SK-N-SH treated with all-trans-retinoic acid at 6 μM for 48 hours (cell line): Measurements from ENCODE around the gene ARHGAP26.

ENCODE experiments used
- ATAC-seq: fragments of 200-7000 bp; cut with Tn5 transposase; 3 replicates; pipeline ENCODE4 v1.9.1; 2020; ENCODE audit warnings: mild to moderate bottlenecking, moderate library complexity
- BACH2 ChIP-seq: fragments of 250-450 bp; sonication (Bioruptor Pico); IDR thresholded peaks from 2 replicates; pipeline ENCODE4 v1.9.0; 2021; ENCODE audit warnings: mild to moderate bottlenecking, borderline replicate concordance
- CSDC2 ChIP-seq: fragments of 250-450 bp; sonication (Bioruptor Pico); IDR thresholded peaks from 2 replicates; pipeline ENCODE4 v1.5.0; 2020; ENCODE audit warnings: mild to moderate bottlenecking, moderate library complexity
- ESRRG ChIP-seq: fragments of 250-450 bp; sonication (Bioruptor Pico); IDR thresholded peaks from 2 replicates; pipeline ENCODE4 v1.6.1; 2021; ENCODE audit warnings: mild to moderate bottlenecking
- GLIS3 ChIP-seq: fragments of 250-450 bp; sonication (Bioruptor Pico); IDR thresholded peaks from 2 replicates; pipeline ENCODE4 v1.5.0; 2020; ENCODE audit warnings: mild to moderate bottlenecking, moderate library complexity
- PPARA ChIP-seq: fragments of 250-450 bp; sonication (Bioruptor Pico); IDR thresholded peaks from 2 replicates; pipeline ENCODE4 v1.5.0; 2020; ENCODE audit warnings: mild to moderate bottlenecking, borderline replicate concordance
- TCF4 ChIP-seq: fragments of 250-450 bp; sonication (Bioruptor Pico); IDR thresholded peaks from 2 replicates; pipeline ENCODE4 v1.8.0; 2021; ENCODE audit warnings: mild to moderate bottlenecking, moderate library complexity, borderline replicate concordance
- TOX ChIP-seq: fragments of 250-450 bp; sonication (Bioruptor Pico); IDR thresholded peaks from 2 replicates; pipeline ENCODE4 v1.8.0; 2021; ENCODE audit warnings: mild to moderate bottlenecking, moderate library complexity, borderline replicate concordance
- ZFP3 ChIP-seq: fragments of 250-450 bp; sonication (Bioruptor Pico); IDR thresholded peaks from 2 replicates; pipeline ENCODE4 v1.5.0; 2020; ENCODE audit warnings: mild to moderate bottlenecking, moderate library complexity
- ZFP30 ChIP-seq: fragments of 450-650 bp; formaldehyde crosslinking; IDR thresholded peaks from 2 replicates; pipeline ENCODE4 v1.5.0; 2022; ENCODE audit warnings: mild to moderate bottlenecking, moderate library complexity
- ZNF70 ChIP-seq: fragments of 450-650 bp; formaldehyde crosslinking; IDR thresholded peaks from 2 replicates; pipeline ENCODE4 v1.5.0; 2020; ENCODE audit warnings: mild to moderate bottlenecking, moderate library complexity
- TF ChIP-seq, protein P1 (sequence below): fragments of 250-450 bp; sonication (Bioruptor Pico); IDR thresholded peaks from 2 replicates; pipeline ENCODE4 v1.5.0; 2020; ENCODE audit warnings: mild to moderate bottlenecking, moderate library complexity
- TF ChIP-seq, protein P2 (sequence below): fragments of 250-450 bp; sonication (Bioruptor Pico); IDR thresholded peaks from 2 replicates; pipeline ENCODE4 v1.5.1; 2021; ENCODE audit warnings: mild to moderate bottlenecking, moderate library complexity
- TF ChIP-seq, protein P3 (sequence below): fragments of 250-450 bp; sonication (Bioruptor Pico); IDR thresholded peaks from 2 replicates; pipeline ENCODE4 v1.5.1; 2020; ENCODE audit warnings: low read depth, mild to moderate bottlenecking, moderate library complexity
- TF ChIP-seq, protein P4 (sequence below): fragments of 250-450 bp; sonication (Bioruptor Pico); IDR thresholded peaks from 2 replicates; pipeline ENCODE4 v1.8.0; 2021; ENCODE audit warnings: low read depth, mild to moderate bottlenecking, moderate library complexity, borderline replicate concordance

ARHGAP26 gene

DNA sequence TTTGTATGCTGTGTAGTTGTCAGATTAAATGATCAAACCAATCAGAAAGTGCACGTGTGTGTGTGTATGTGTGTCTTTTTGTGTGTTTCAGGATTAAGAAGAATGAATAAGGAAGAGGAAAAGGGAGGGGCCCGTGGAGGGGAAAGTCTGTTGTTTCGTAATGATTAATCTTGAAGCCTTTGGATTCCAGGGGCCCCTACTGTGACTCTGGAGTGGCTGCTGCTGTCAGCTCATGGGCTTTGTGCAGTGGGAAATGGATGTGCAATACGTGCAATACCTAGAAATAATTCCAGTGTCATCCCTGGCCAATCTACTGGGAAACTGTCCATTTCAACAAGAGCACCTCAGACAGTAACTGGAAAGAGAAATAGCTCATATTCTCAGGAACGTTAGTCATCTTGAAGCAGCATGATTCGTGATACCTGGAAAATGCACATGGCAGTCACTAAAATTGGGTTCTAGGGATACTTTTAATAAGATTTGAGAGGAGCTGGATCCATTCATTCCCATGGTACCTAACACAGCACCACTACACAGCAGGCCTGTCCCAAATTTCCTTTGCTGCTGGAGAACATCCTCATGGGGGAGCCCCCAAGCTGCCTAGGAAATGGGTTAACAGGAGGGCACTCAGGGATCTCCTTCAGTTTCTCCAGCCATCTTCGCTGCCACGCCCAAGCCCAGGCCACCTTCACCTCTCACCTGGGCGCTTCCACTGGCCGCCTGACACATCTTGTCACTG is 447.1 kb downstream of the ARHGAP26 start:
- peak; percentile 25; the same call in 1 of the 3 replicates for ATAC-seq
- no peak for TF ChIP-seq ZFP30 (CRISPR knock-in tag)
- TF ChIP-seq, protein P1, sequence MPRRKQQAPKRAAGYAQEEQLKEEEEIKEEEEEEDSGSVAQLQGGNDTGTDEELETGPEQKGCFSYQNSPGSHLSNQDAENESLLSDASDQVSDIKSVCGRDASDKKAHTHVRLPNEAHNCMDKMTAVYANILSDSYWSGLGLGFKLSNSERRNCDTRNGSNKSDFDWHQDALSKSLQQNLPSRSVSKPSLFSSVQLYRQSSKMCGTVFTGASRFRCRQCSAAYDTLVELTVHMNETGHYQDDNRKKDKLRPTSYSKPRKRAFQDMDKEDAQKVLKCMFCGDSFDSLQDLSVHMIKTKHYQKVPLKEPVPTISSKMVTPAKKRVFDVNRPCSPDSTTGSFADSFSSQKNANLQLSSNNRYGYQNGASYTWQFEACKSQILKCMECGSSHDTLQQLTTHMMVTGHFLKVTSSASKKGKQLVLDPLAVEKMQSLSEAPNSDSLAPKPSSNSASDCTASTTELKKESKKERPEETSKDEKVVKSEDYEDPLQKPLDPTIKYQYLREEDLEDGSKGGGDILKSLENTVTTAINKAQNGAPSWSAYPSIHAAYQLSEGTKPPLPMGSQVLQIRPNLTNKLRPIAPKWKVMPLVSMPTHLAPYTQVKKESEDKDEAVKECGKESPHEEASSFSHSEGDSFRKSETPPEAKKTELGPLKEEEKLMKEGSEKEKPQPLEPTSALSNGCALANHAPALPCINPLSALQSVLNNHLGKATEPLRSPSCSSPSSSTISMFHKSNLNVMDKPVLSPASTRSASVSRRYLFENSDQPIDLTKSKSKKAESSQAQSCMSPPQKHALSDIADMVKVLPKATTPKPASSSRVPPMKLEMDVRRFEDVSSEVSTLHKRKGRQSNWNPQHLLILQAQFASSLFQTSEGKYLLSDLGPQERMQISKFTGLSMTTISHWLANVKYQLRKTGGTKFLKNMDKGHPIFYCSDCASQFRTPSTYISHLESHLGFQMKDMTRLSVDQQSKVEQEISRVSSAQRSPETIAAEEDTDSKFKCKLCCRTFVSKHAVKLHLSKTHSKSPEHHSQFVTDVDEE: no peak
- TF ChIP-seq BACH2 (CRISPR knock-in tag): no peak

DNA sequence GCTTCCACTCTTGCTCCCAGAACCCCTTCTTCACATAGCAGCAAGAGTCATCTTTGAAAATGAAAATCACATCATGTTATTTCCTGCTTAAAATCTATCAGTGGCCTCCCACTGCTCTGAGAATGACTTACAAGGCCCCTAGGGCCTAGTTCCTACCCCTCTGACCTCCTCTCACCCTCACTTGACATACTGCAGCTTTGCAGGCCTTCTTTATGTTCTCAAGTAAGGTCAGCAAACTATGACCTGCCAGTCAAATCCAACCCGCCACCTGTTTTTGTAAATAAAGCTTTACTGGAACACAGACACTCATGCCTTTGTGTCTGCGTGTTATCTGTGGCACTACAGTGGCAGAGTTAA is 447.6 kb downstream of the ARHGAP26 start:
- ATAC-seq: no peak
- TF ChIP-seq TOX (CRISPR knock-in tag) (no peak), ZFP3 (no peak), TCF4 (CRISPR knock-in tag) (no peak), ZNF70 (CRISPR knock-in tag) (no peak), ESRRG (CRISPR knock-in tag) (no peak)
- TF ChIP-seq, protein P2, sequence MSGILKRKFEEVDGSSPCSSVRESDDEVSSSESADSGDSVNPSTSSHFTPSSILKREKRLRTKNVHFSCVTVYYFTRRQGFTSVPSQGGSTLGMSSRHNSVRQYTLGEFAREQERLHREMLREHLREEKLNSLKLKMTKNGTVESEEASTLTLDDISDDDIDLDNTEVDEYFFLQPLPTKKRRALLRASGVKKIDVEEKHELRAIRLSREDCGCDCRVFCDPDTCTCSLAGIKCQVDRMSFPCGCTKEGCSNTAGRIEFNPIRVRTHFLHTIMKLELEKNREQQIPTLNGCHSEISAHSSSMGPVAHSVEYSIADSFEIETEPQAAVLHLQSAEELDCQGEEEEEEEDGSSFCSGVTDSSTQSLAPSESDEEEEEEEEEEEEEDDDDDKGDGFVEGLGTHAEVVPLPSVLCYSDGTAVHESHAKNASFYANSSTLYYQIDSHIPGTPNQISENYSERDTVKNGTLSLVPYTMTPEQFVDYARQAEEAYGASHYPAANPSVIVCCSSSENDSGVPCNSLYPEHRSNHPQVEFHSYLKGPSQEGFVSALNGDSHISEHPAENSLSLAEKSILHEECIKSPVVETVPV (CRISPR knock-in tag): no peak
- TF ChIP-seq, all 23 proteins: peak for 0

DNA sequence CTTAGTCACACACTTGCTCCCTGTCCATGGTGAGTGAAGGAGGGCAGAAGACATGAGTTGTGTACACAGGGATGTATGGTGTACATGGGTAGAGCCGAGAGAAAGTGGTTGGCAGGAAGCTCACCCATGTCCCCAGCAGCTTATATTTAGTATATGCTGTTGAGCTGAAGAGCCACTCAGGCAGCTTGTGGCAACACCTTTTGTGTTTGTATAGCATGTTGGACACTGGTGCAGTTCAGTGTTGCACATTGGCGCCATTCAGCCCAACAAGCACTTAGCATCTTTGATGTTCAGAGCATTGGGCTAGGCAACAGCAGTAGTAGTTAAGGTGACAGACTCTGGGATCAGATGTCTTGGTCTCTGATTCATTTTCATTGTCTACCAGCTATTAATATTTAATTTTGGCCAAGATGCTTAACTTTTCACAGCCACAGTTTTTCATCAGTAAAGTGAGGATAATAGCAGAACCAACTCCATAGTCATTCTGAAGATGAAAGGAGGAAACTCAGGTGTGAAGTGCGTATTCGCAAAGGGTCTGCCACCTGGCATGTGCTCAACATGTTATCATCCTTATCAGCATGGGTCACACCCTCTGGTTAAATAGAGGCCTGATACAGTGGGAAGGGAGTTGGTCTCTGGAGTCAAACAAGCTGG is 448.5 kb downstream of the ARHGAP26 start:
- no peak for ATAC-seq

DNA sequence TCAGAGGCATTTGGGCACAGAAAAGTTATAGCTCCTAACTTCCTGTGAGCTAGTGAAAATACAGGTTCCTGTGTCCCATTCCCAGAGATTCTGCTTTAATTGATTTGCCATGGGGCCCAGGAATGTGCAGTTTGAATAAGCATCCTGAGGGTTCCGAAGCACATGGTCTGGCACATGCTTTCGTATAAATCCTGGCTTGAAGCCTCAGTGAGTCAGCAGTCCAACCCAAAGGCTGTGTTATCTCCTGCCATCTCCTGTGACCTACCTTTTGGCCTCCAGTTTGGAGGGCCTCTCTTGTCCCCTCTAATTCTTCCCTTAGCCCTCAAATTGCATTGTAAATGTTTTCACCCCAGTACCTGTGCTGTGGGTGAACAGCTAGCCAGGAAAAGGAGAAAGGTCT is 449.5 kb downstream of the ARHGAP26 start:
- TF ChIP-seq, protein P3, sequence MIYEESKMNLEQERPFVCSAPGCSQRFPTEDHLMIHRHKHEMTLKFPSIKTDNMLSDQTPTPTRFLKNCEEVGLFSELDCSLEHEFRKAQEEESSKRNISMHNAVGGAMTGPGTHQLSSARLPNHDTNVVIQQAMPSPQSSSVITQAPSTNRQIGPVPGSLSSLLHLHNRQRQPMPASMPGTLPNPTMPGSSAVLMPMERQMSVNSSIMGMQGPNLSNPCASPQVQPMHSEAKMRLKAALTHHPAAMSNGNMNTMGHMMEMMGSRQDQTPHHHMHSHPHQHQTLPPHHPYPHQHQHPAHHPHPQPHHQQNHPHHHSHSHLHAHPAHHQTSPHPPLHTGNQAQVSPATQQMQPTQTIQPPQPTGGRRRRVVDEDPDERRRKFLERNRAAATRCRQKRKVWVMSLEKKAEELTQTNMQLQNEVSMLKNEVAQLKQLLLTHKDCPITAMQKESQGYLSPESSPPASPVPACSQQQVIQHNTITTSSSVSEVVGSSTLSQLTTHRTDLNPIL (CRISPR knock-in tag): no peak
- TF ChIP-seq GLIS3 (CRISPR knock-in tag) (no peak), PPARA (CRISPR knock-in tag) (no peak), ZNF70 (CRISPR knock-in tag) (no peak), ZFP3 (no peak), CSDC2 (CRISPR knock-in tag) (no peak)
- TF ChIP-seq, protein P1: no peak
- TF ChIP-seq, protein P4, sequence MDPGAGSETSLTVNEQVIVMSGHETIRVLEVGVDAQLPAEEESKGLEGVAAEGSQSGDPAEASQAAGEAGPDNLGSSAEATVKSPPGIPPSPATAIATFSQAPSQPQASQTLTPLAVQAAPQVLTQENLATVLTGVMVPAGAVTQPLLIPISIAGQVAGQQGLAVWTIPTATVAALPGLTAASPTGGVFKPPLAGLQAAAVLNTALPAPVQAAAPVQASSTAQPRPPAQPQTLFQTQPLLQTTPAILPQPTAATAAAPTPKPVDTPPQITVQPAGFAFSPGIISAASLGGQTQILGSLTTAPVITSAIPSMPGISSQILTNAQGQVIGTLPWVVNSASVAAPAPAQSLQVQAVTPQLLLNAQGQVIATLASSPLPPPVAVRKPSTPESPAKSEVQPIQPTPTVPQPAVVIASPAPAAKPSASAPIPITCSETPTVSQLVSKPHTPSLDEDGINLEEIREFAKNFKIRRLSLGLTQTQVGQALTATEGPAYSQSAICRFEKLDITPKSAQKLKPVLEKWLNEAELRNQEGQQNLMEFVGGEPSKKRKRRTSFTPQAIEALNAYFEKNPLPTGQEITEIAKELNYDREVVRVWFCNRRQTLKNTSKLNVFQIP (CRISPR knock-in tag): no peak
- no peak for ATAC-seq

More for the DNA sequence above, 448.5 kb downstream of the ARHGAP26 start:
- TF ChIP-seq ZNF70 (CRISPR knock-in tag) (no peak), BACH2 (CRISPR knock-in tag) (no peak)
- TF ChIP-seq, protein P2 (CRISPR knock-in tag): no peak
- TF ChIP-seq, protein P3 (CRISPR knock-in tag): no peak
- TF ChIP-seq, all 23 proteins: peak for 0
